Keratinocyte (primary cell): ENCODE data around the gene ANAPC15. TPM values are rescaled to one million over a fixed set of nuclear protein-coding genes. Genes with fewer than 3 reads are reported as not detected.

Source experiments
- DNase-seq: peaks from one replicate; pipeline ENCODE4 v3.0.0-alpha.2; 2011; ENCODE audit warnings: low read depth, missing footprints, low spot score
- FAIRE-seq: peaks from 2 replicates; lab custom pipeline; 2011; peaks lifted over from hg19 to GRCh38; lab: Jason Lieb, UNC
- H2AFZ ChIP-seq: 2 replicates; pipeline ENCODE4 v1.6.0; 2012; ENCODE audit warnings: low read length, control low read depth, inconsistent platforms; ENCODE audit not compliant: control insufficient read depth
- H3K27ac ChIP-seq: 2 replicates; pipeline ENCODE4 v1.5.1; 2011; ENCODE audit warnings: low read length; ENCODE audit not compliant: control insufficient read depth, insufficient read depth
- H3K27me3 ChIP-seq: 3 replicates; pipeline ENCODE4 v1.6.0; 2011; ENCODE audit warnings: low read length; ENCODE audit not compliant: control insufficient read depth, insufficient read depth; ENCODE audit errors: extremely low read depth
- H3K36me3 ChIP-seq, 2 experiments: 2 replicates in 1 of 2; 3 replicates in 1 of 2; pipeline ENCODE4 v1.5.1; 2011; ENCODE audit warnings: low read length in 2 of 2, mild to moderate bottlenecking in 1 of 2; ENCODE audit not compliant: control insufficient read depth in 2 of 2, insufficient read depth in 2 of 2; ENCODE audit errors: extremely low read depth in 1 of 2
- H3K4me1 ChIP-seq: 3 replicates; pipeline ENCODE4 v1.5.1; 2011; ENCODE audit warnings: low read length; ENCODE audit not compliant: control insufficient read depth, insufficient read depth; ENCODE audit errors: extremely low read depth
- H3K4me2 ChIP-seq: 3 replicates; pipeline ENCODE4 v1.6.0; 2011; ENCODE audit warnings: low read depth, low read length; ENCODE audit not compliant: control insufficient read depth, insufficient read depth; ENCODE audit errors: extremely low read depth
- H3K4me3 ChIP-seq, 3 experiments: fragments of 200-600 bp in 1 of 3; sonication (generic) in 1 of 3; 2 replicates in 2 of 3; 3 replicates in 1 of 3; pipeline ENCODE4 v1.5.1; 2011 to 2016; ENCODE audit warnings: low read length in 3 of 3, mild to moderate bottlenecking in 3 of 3, control low read depth in 2 of 3, inconsistent platforms in 1 of 3, low read depth in 1 of 3, mixed read lengths in 1 of 3, mixed run types in 1 of 3, moderate library complexity in 1 of 3; ENCODE audit not compliant: control insufficient read depth in 2 of 3, insufficient read depth in 2 of 3; ENCODE audit errors: extremely low read depth in 1 of 3
- H3K79me2 ChIP-seq: 2 replicates; pipeline ENCODE4 v1.6.0; 2012; ENCODE audit warnings: low read length; ENCODE audit not compliant: control insufficient read depth, insufficient read depth
- H3K9ac ChIP-seq: 3 replicates; pipeline ENCODE4 v1.6.0; 2011; ENCODE audit warnings: low read length; ENCODE audit not compliant: control insufficient read depth, insufficient read depth; ENCODE audit errors: extremely low read depth
- H3K9me1 ChIP-seq: 3 replicates; pipeline ENCODE4 v1.6.0; 2011; ENCODE audit warnings: low read length; ENCODE audit not compliant: control insufficient read depth, insufficient read depth; ENCODE audit errors: extremely low read depth
- H3K9me3 ChIP-seq: 2 replicates; pipeline ENCODE4 v1.5.1; 2012; ENCODE audit warnings: low read depth, low read length; ENCODE audit not compliant: control insufficient read depth
- H4K20me1 ChIP-seq: 3 replicates; pipeline ENCODE4 v1.6.0; 2011; ENCODE audit warnings: low read length; ENCODE audit not compliant: control insufficient read depth, insufficient read depth; ENCODE audit errors: extremely low read depth
- CTCF ChIP-seq, 3 experiments: IDR thresholded peaks in 1 of 3; conservative IDR thresholded peaks in 1 of 3; optimal IDR thresholded peaks in 1 of 3; 2 replicates in 2 of 3; 3 replicates in 1 of 3; pipeline versions ENCODE3 to v1.5.1; 2011; ENCODE audit warnings: low read length in 3 of 3, mild to moderate bottlenecking in 3 of 3, moderate library complexity in 2 of 3, control low read depth in 1 of 3, inconsistent platforms in 1 of 3; ENCODE audit not compliant: insufficient read depth in 2 of 3; ENCODE audit errors: extremely low read depth in 1 of 3
- EZH2 ChIP-seq: IDR thresholded peaks from one replicate; pipeline ENCODE4 v1.6.1; 2012; ENCODE audit warnings: inconsistent platforms, mild to moderate bottlenecking, low read length, moderate library complexity
- dilution Hi-C: fragments of 300-500 bp; cut with MboI; formaldehyde crosslinking; loops from one replicate; pipeline ENCODE4 v1.7.0; 2020; ENCODE audit warnings: low sequenced_read_pairs; ENCODE audit not compliant: extremely low pct_ligation_motif_present
- polyA plus RNA-seq, 5 experiments: library from polyadenylated mRNA; depleted of rRNA in 3 of 5; stranded (reverse) in 3 of 5; stranded (forward) in 1 of 5; unstranded in 1 of 5; fragments of >200 nt; gene quantifications; 1 replicate in 1 of 5; 2 replicates in 3 of 5; 3 replicates in 1 of 5; pipeline versions ENCODE4 v1.2.1 to v1.2.3, GENCODE V29; 2011 to 2012; ENCODE audit warnings: missing spikeins in 2 of 5, low read depth in 1 of 5, low replicate concordance in 1 of 5

Gene ANAPC15
- polyA plus RNA-seq, 1 donor (not counting 4 experiments of a cell fraction or from before 2014, with no cell fraction given) = 70.9 TPM

GRCh38 chr11:72079819-72080325 lies 32.6 kb downstream of the ANAPC15 start:
- peaks cover 48% of the 10 kb centered on the region for H3K4me1 ChIP-seq
- FAIRE-seq (no peak), DNase-seq (no peak)
- H3K36me3 ChIP-seq = no peaks in the 10 kb centered on the region
- H3K9me3 ChIP-seq = no peaks in the 10 kb centered on the region
- dilution Hi-C loops = no loop called here
- peak overlapping the region; percentile 97 for H3K4me2 ChIP-seq
- no peaks in the 10 kb centered on the region for H3K9me1 ChIP-seq
- H3K79me2 ChIP-seq = peaks cover 50% of the 10 kb centered on the region
- peak overlapping the region; percentile 87 for H3K27ac ChIP-seq
- TF ChIP-seq CTCF (optimal IDR thresholded peaks at IDR 0.05 in 1 of 3, IDR thresholded peaks at IDR 0.05 in 1 of 3, conservative IDR thresholded peaks at IDR 0.05 in 1 of 3; ENCODE audit: extremely low read depth in 1 of 3, insufficient read depth in 2 of 3, low read length in 3 of 3) (no peak), EZH2 (no peak)
- H3K27me3 ChIP-seq = no peaks in the 10 kb centered on the region
- peak overlapping the region; percentile 33 for H2AFZ ChIP-seq
- H3K4me3 ChIP-seq = peak overlapping the region; percentile 73 to 94 (median 94)
- H3K9ac ChIP-seq = peak overlapping the region; percentile 87
- H4K20me1 ChIP-seq = no peaks in the 10 kb centered on the region

- Histone ChIP-seq H3K4me3 (peak overlapping the region; percentile 73 to 94 (median 94)), H3K4me2 (peak overlapping the region; percentile 97), H3K27me3 (no peaks in the 10 kb centered on the region), H2AFZ (peak overlapping the region; percentile 12), H3K27ac (peak overlapping the region; percentile 87), H3K9me3 (no peaks in the 10 kb centered on the region), H3K36me3 (no peaks in the 10 kb centered on the region), H3K4me1 (peaks cover 35% of the 10 kb centered on the region), H3K9ac (peak overlapping the region; percentile 87), H3K79me2 (peaks cover 60% of the 10 kb centered on the region), H4K20me1 (no peaks in the 10 kb centered on the region), H3K9me1 (no peaks in the 10 kb centered on the region)
- FAIRE-seq (no peak), DNase-seq (no peak)
- dilution Hi-C loops = no loop called here
- TF ChIP-seq CTCF (optimal IDR thresholded peaks at IDR 0.05 in 1 of 3, IDR thresholded peaks at IDR 0.05 in 1 of 3, conservative IDR thresholded peaks at IDR 0.05 in 1 of 3; ENCODE audit: extremely low read depth in 1 of 3, insufficient read depth in 2 of 3, low read length in 3 of 3) = no peak
- no peak for TF ChIP-seq EZH2
Measured at GRCh38 chr11:72078477-72078876, 34.0 kb downstream of the ANAPC15 start.
